Stromal cell of bone marrow (primary cell): ENCODE measurements around the gene ZBTB8OS.
A peak's percentile ranks its signal among the peaks of the same experiment; 100 is the strongest.

Source experiments
- DNase-seq: peaks from one replicate; pipeline ENCODE4 v3.0.0-alpha.2; 2012; ENCODE audit warnings: low read depth

ZBTB8OS gene

DNA sequence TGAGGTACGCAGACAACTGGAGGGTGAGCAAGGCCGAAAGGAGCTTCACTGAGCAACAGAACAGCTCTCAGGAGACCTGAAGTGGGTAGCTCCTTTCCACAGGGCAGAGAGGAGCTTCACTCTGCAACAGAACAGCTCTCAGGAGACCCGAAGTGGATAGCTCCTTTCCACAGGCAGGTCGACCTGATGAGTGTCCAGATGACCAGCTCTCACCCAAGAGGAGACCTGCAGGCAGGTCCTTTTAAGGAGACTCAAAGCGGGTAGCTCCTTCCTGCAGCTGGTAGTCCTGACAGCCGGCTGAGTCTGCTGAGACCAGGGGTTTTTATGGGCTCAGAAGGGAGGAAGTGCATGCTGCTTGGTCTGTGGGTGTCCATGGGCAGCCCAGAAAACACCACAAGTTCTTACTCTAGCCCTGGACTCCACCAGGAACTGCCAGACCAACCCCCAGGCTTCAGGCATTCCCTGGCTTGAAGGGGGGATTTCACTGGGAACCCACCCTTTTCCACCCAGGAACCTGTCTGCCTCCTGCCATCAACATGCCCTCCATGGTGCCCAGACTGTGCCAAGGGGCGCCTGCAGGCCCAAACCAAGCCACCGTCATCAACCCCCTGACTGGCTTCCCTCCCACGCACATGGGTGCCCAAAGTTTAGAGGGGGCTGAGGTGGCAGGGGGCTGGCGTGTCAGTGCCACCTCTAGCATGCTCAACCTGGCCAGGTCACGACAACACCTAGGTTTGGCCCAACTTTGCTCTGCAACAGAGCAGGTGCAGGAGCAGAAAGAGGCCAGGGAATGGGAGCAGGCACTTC, 43.6 kb downstream of the ZBTB8OS start:
- no peak for DNase-seq

DNA sequence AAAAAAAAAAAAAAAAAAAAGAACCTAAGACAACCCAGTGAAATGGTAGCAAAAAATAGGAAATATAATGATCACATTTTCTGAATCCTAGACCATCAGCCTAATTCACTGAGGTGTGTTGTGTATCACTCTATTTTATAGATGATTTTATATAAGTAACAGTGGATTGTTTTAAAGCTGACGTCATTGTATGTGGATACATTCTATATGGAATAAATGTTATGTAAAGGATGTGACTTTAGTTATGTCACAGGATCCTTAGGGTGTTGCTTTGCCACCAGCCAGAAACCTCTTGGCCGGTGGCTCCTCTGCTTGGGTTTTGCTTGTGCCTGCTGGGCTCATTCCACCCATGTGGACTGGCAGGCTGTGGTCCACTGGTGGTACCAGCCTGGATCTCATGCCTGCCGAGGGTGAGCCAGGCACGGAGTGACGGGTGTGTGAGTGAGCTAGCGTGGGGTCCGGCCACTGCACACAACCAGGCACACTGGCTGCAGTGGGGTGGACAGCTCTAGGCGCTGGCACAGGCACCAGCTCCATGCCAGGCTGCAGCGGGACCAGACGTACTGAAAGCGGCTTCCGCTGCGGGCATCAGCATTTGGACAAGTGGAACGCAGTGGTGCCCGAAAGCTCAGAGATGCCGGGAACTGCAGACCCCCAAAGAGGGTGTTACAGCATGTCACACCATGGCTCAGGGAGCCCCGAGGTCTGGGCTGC, 44.5 kb downstream of the ZBTB8OS start:
- no peak for DNase-seq

DNA sequence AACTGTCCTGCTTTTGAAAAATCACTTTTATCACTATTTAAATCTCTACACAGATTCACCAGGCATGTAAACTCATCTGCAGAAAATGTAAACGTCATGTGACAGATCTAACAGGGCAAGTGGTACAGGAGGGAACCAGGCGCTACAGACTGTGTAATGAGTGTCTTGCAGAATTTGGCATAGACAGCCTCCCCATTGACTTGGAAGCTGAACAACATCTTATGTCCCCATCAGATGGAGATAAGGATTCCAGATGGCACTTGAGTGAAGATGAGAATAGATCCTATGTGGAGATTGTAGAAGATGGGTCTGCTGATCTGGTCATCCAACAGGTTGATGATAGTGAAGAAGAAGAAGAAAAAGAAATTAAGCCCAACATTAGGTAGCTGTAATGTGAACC, 50.3 kb downstream of the ZBTB8OS start:
- DNase-seq, result no peak

DNA sequence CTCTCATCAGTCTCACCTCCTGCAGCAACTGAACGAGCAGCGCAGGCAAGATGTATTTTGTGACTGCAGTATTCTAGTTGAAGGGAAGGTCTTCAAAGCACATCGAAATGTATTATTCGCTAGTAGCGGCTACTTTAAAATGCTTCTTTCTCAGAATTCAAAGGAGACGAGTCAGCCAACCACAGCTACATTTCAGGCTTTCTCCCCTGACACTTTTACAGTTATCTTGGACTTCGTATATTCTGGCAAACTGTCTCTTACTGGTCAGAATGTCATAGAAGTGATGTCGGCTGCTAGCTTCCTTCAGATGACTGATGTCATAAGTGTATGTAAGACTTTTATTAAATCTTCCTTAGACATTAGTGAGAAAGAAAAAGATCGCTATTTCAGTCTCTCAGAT, 57.4 kb downstream of the ZBTB8OS start:
- DNase-seq, result peak; percentile 14

DNA sequence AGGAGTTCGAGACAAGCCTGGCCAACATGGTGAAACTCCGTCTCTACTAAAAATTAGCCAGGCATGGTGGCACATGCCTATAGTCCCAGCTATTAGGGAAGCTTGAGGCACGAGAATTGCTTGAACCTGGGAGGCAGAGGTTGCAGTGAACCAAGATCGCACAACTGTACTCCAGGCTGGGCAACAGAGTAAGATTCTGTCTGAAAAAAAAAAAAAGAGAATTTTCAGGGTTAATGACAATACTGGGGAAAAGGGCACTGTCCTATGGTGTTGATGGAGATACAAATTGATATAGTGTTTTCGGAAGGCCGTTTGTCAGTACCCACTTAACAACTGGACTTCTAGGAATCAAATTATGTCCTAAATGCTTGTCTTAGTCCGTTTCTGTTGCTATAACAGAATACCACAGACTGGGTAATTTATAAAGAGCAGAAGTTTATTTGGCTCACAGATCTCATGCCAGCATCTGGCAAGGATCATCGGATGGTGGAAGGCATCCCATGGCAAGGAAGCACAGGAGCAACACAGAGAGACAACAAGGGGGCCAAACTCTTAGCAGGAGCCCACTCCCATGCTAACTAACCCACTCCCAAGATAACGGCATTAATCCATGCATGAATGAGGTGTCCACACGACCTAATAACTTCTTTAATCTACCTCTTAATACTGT, 69.9 kb downstream of the ZBTB8OS start:
- DNase-seq, result no peak
